Measurements from ENCODE around the gene KLHDC4.
A peak's percentile ranks its signal among the peaks of the same experiment; 100 is the strongest.
"Not testable (repeated sequence)": the region's sequence is repeated elsewhere in the genome, so short reads cannot be mapped to it uniquely, and the experiment has no call there.

Gene KLHDC4

DNA sequence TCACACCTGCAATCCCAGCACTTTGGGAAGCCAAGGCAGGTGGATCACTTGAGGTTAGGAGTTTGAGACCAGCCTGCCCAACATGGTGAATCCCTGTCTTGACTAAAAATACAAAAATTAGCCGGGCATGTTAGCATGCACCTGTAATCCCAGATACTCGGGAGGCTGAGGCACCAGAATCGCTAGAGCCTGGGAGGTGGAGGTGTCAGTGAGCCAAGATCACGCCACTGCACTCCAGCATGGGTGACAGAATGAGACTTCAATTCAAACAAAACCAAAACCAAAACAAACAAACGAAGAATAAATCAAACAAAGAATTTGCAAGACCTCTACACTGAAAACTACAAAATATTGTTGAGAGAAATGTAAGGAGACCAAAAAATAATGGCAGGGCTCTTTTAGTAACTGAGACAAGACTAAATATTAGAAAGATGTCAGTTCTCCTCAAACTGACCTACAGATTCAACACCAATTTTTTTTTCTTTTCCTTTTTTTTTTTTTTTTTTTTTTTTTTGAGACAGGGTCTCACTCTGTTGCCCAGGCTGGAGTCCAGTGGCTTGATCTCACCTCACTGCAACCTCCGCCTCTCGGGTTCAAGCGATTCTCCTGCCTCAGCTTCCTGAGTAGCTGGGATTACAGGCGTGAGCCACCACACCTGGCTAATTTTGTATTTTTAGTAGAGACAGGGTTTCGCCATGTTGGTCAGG lies 23.1 kb upstream of the KLHDC4 start:
- not testable (repeated sequence) for DNase-seq (ENCODE audit: low read depth)

DNA sequence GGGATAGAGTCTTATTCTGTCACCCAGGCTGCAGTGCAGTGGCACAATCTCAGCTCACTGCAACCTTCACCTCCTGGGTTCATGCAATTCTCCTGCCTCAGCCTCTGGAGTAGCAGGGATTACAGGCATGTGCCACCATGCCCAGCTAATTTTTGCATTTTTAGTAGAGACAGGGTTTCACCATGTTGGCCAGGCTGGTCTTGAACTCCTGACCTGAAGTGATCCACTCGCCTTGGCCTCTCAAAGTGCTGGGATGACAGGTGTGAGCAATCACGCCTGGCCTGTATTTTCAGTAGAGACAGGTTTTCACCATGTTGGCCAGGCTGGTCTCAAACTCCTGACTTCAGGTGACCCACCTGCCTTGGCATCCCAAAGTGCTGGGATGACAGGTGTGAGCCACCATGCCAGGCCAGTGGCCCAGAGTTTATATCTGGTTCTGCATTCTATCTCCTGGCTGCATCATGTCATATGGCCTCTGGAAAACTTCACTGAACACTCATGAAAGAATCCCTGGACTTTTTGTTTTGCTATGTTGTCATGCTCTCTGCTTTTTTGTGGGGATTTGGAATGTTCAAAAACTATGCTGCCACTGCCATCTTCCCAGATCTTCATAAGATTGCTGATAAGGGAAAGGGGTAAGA lies 21.8 kb upstream of the KLHDC4 start:
- DNase-seq (ENCODE audit: low read depth), result not testable (repeated sequence)

DNA sequence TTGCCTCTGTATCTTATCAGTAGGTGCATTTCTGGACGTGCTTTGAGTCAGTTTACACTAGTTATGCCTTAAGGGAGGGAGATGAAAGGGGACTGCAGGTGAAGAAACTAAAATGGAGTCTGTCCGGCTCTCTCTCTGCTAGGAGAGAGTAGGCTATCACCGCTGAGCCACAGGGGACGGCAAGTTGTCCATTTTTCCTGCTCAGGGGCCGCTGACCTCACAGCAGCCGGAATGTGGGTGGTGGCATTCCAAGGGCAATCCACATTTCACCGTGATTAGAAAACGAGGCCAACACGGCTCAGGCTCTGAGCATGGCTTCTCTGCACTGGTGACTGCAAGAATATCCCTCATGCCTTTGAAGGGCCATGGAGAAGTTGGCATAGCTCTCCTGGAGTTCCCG lies 19.0 kb upstream of the KLHDC4 start:
- DNase-seq (ENCODE audit: low read depth), result no peak

DNA sequence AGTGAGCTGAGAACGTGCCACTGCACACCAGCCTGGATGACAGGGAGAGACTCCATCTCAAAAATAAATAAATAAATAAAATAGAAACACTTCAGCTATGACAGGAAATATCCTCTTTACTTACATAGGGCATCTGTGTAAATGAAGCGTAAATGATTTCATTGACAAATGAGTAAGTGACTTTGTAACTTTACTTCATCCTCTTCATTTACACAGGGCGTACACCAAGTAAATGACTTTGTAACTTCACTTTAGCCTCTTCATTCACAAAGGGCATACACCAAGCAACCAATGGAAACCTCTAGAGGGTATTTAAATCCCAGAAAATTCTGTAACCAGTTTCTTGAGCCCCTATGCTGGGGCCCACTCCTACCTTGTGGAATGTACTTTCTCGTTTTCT lies 16.2 kb upstream of the KLHDC4 start:
- DNase-seq (ENCODE audit: low read depth), result no peak

DNA sequence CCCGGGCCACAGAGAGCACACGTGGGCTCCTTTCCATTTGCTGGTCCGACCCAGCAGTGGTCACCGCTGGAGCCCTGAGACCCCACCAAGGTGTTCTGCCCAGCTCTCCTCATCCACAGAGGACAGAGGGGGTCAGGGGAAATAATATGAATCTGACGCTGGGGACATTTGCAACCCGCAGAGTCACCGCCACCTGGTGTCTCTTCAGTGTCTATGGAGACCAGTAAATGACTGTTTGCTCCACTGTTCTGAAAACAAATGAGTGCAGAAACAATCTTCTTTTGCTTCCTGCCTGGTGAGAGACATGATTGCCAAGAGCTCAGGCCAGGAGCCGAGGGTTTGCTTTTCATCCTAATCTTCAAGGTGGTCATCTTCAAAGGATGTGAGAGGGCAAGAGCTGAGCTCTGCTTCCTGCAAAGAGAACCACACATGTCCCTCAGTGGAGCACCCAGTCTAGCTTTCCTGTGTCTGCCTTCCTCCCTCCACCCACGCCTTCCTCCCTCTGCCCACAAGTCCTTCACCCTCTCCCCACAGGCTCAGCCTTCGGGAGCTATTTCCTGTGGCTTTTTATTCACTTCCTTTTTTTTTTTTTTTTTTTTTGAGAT lies 14.7 kb upstream of the KLHDC4 start:
- peak; percentile 12 for DNase-seq (ENCODE audit: low read depth)

DNA sequence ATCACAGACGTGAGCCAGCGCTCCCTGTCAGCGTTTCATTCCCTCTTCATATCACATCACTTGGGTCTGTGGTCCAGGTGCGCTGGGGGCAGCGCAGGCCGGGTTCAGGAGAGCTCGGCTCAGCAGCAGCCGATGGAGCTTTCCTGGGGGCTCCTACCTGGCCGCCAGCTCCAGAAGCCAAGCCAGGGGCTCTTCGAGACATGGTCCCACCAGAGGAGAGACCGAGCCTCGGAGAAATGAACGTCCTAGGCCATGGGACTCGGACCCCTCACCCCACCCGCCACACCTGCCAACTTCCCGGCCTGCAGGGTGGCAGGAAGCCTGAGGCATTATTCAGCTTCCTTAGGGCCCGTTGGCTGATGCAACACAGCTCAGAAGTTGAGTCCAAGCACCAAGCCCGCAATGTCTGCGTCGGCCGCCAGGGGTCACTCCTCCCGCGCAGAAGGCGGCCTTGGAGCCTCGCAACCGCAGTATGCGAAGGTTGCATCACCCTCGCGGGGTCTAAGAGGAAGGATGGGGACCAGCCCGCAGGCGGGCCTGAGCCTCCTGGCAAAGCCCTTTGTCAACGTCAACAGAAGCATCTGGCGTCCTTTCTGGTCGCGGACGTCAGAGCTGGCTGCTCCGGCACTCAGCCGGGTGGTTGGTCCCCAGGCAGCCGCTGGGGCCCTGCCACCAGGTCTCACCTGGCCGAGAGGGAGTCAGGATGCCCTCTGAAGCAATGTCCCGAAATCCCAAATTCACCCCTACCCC lies 13.2 kb upstream of the KLHDC4 start:
- DNase-seq (ENCODE audit: low read depth), result peak; percentile 83

DNA sequence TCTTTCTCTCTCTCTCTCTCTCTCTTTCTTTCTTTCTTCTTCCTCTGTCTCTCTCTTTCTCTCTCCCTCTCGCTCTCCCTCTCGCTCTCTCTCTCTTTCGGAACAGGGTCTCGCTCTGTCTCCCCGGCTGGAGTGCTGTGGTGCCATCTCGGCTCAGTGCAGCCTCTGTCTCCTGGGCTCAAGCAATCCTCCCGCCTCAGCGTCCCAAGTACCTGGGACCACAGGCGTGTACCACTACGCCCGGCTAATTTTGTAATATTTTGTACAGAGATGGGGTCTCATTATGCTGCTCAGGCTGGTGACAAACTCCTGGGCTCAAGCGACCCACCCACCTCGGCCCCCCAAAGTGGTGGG lies 12.7 kb upstream of the KLHDC4 start:
- no peak for DNase-seq (ENCODE audit: low read depth)

DNA sequence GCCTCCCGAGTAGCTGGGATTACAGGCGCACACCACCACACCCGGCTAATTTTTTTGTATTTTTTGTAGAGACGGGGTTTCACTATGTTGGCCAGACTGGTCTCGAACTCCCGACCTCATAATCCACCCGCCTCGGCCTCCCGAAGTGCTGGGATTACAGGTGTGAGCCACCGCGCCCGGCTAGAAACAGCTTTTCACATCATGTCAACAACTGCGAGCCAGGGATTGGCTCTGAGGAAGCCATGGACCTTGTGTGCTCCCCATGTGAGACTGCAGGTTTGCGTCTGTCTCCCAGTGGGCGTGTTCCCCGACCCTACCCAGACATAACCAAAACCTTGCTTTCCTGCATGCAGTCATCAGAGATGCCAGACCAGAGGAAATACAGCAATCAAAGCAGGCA lies 8.1 kb upstream of the KLHDC4 start:
- DNase-seq (ENCODE audit: low read depth), result not testable (repeated sequence)

DNA sequence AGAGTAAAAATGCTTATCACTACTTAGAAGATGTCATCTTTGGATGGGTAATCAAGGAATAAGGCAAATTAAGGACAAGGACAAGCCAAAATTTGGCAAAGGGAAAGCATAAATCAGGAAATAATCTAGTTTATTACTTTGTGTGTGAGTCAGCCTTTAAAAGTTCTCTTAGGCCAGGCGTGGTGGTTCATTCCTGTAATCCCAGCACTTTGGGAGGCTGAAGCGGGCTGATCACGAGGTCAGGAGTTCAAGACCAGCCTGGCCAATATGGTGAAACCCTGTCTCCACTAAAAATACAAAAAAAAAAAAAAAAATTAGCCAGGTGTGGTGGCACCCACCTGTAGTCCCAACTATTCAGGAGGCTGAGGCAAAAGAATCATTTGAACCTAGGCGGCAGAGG lies 1.7 kb upstream of the KLHDC4 start:
- not testable (repeated sequence) for DNase-seq (ENCODE audit: low read depth)

DNA sequence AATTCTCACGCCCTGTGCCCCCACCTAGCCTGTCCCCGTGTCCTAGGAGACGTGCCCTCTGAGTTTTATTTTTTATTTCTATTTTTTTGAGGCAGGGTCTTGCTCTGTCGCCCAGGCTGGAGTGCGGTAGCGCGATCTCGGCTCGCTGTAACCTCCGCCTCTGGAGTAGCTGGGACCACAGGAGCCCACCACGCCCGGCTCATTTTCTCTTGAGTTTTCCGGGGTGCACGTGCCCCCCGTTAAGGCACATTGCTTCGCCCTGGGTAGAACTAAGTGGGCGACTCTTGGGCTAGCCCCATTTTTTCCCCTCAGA lies 655 bp upstream of the KLHDC4 start:
- no peak for DNase-seq (ENCODE audit: low read depth)

DNA sequence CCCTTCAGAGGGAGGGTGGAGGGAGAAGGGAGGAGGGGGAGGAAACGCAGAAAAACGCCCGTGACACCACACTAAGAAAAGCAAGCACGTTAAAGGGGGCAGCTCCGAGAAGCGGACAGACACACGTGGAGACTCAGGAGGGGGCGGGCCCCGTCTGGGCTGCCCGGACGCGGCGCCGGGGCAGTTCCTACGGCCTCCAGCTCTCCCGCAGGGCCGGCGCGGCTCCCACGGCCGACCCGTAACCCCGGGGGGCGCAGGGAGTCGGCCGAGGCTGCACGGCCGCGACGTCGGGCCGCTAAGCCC lies 362 bp downstream of the KLHDC4 start:
- DNase-seq (ENCODE audit: low read depth), result peak; percentile 39

DNA sequence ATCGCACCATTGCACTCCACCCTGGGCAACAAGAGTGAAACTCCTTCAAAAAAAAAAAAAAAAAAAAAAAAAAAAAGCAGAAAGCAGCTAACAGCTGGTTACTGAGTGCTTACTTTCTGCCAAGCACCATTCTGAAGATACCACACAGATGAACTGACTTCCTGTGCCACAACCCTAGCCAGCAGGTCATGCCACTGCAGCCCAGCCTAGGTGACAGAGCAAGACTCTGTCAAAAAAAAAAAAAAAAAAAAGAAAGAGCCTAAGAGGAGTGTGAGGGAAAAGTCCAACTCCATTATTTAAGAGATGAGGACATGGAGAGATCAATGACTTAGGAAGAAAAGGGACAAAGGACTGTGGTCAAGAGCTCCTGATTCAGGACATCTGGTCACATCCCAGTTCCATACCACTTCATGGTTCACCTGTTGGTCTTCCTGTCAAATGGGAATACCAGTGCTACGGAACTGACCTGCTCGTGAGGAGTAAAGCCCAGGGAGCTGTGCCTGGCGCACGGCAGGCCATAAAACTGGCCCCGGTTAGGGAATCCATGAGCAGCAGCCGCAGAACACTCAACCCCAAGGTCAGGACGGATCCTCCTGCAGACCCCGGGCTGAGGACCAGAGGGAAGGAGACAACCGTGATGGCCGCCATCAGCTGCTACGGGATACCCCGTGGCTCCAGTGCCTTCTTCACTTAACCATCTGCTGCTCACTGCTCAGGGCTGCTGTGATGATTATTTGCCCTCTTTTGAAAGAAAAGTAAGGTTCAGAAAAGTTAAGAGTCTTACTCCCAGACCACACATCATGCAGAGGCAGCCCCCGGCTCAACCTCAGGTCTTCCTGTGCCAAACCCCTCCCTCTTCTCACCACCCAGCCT lies 950 bp downstream of the KLHDC4 start:
- DNase-seq (ENCODE audit: low read depth), result no peak

DNA sequence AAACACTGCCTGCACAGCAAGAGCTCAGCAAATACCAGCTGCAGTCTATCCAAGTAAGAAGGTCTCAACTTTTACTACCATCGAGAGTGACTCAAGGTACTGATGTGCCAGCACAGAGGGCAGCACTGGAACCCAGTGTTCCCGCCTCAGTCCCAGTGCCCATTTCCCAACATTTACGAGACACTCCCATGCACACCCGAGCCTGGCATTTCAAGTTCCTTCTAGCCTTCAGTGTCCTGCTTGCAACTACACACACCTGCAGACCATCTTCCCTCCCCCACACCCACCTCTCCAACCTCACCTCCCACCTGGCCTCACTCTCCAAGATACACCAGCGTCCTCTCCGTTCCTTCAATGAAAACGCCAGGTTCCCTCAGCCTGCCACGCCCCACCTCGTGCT lies 3.2 kb downstream of the KLHDC4 start:
- DNase-seq (ENCODE audit: low read depth), result no peak

DNA sequence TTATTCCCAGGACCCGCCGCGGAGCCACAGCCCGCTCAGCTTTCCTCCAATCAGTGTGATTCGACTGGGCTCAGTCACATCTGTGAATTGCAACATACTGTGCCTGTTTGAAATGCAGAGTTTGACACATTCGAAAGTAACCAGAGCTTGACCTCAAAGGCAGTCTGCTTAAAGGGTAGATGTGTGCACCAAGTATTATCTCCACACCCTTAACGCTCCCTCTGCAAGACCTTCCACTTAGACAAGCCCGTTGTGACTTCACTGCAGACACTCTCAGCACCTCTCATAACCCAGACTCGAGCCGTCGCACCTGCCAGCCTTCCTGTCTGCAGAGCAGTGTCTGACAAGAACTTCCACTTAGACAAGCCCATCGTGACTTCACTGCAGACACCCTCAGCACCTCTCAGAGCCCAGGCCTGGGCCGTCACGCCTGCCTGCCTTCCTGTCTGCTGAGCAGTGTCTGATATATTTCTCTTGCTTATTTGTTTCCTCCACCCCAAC lies 3.7 kb downstream of the KLHDC4 start:
- no peak for DNase-seq (ENCODE audit: low read depth)

DNA sequence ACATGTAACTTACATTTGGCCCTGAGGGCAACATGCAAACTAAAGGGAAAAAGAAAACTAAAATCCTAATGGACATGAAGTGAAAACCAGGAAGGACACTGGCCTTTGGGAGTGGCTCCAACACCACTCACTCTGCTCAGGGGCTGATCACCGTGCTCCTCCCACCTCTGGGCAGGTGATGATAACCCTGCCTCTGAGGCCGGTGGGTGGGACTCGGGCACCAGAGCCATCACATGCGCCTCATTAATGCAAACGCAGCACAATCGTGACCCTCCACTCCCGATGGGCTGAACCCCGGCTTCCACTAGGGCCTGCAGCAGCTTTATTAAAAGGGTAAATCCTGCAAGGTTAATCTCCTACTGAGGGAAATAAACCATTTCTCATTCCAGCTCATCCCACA lies 4.7 kb downstream of the KLHDC4 start:
- no peak for DNase-seq (ENCODE audit: low read depth)

DNA sequence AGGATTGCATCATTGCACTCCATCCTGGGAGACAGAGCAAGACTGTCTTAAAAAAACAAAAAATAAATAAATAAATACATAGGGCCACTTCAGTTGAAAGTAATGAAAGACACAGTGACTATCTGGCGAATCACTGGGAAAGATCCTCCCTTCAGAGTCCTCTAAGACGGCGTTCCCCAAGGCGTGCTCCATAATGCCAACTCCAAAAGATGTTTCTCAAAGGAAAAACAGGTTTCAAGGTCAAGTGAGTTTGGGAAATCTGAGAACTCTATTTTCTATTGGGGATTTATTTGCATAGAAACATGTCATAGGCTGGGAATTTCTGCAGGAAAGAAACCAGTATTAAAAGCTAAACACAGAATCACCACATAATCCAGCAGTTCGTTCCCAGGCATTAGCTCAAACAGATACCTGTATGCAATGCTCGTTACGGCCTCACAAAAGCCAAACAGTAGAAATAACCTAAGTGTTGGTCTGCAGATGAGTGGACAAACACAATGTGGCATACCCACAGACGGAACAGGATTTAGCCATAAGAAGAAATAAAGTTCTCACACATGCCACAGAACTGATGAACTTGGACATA lies 7.9 kb downstream of the KLHDC4 start:
- DNase-seq (ENCODE audit: low read depth), result no peak

DNA sequence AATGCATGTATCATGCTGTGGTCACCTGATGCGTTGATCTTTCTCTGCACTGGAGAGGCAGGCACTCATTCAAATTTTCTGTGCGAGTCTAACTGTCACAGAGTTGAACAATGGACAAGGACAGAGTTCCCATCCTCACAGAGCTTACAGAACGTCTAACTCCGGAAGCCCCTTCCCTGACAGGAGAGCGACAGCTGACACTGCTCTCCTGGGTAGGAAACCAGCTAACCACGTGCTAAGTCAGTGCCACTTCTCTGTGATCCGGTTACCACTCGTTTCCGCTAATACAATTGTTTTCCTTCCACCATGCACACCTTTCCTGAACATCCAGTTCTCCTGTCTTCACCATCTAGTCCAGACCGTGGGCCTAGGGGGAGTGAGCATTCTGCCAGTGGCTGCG lies 11.3 kb downstream of the KLHDC4 start:
- DNase-seq (ENCODE audit: low read depth), result no peak

DNA sequence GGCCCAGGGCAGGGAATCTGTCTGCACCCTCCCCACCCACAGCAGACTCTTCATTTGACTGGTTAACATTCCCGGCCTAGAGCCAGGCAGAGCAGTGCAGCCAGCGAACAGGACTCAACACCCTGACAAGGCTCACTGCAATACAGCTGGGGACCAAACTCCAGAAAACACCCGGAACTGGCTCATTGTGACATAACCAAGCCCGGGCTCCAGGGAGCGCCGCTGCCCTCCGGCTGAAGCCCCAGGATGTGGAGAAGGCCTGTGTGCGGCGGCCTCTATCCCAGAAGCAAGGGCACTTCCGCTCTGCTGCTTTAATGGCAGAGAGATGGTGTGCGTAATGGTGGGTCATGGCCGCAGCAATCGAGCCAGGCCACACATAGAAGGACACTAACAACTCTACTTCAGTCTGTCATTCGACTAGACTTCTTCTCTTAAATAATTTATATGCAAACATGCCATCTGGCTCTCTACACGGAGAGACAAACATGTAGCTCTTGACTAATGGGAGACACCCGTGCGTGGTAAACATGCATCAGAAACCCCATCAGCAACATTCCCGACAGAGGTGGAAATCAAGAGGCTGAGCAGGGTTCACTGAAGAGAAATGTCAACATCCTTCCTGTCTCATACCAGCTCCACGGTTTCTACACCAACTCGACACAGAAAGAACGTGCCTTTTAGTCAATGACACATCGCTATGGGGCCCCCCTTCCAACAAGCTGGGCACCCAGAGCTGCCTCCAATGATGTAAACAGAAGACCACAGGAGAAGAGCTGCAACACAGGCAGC lies 18.0 kb downstream of the KLHDC4 start:
- DNase-seq (ENCODE audit: low read depth), result no peak

DNA sequence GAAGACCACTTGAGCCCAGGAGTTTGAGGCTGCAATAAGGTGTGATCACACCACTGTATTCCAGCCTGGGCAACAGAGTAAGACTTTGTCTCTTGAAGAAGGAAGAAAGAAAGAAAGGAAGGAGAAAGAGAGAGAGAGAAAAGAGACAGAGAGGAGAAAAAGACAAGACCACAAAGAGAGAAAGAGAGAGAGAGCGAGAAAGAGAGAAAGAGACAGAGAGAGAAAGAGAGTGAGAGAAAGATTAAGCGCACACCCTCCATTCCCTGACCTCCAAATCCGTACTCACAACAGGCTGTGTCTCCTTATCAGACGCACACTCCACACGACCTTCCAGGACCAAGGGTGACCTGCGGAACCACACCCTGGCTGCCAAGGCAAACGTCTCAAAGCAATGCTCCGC lies 19.6 kb downstream of the KLHDC4 start:
- no peak for DNase-seq (ENCODE audit: low read depth)

DNA sequence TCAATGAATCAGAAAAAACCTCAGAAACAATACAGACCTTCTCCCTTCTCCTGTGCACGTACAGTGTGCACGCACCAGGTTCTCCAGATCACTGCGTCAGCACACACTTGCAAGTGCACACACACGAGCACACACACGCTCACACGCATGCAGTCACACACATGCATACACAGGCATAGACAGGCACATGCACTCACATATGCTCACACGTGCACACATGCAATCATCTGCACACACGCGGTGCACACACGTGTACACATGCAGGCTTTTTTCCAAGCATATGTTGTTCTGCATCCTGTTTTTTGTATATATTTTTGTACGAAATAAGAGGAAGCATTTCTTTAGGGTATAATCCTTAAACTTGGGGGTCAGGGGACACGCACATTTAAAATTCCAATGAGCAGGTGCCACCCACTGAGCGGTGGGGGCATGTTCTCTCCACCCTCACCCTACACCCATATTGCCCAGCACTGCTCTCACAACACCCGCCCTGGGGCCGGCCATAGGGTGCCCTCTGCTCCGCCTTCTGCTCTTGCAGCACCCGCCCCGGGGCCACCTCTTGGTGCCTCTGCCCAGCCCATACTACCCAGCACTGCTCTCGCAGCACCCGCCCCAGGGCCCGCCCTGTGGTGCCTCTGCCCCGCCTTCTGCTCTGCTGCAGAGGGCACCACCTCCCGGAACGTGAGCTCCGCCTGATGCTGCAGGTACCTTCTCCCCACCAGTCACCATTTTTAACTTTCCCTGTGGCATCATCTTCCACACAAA lies 20.9 kb downstream of the KLHDC4 start:
- DNase-seq (ENCODE audit: low read depth), result no peak

Measured in activated T-helper 1 cell treated with Interleukin-2 at 50 U/mL for 16 hours (primary cell).